NT2/D1 (cell line): ENCODE data around the gene SRRM2.

Experiments
- DNase-seq: peaks from one replicate; pipeline ENCODE4 v3.0.0-alpha.2; 2011; ENCODE audit warnings: low read depth, low spot score
- H3K27me3 ChIP-seq: 2 replicates; pipeline ENCODE4 v1.6.0; 2011; ENCODE audit warnings: mild to moderate bottlenecking; ENCODE audit not compliant: insufficient read length, insufficient read depth
- H3K36me3 ChIP-seq: 2 replicates; pipeline ENCODE4 v1.6.1; 2011; ENCODE audit warnings: mild to moderate bottlenecking, low read length, mixed read lengths; ENCODE audit not compliant: insufficient read depth, insufficient read length
- H3K4me1 ChIP-seq: 2 replicates; pipeline ENCODE4 v1.5.1; 2011; ENCODE audit not compliant: insufficient read depth, insufficient read length
- H3K4me3 ChIP-seq: 2 replicates; pipeline ENCODE4 v1.5.1; 2011; ENCODE audit warnings: low read depth; ENCODE audit not compliant: insufficient read length
- H3K9ac ChIP-seq: 2 replicates; pipeline ENCODE4 v1.6.0; 2011; ENCODE audit warnings: low read depth; ENCODE audit not compliant: insufficient read length
- H3K9me3 ChIP-seq: 2 replicates; pipeline ENCODE4 v1.5.1; 2011; ENCODE audit warnings: mild to moderate bottlenecking, low read length; ENCODE audit not compliant: insufficient read depth
- SUZ12 ChIP-seq: IDR thresholded peaks from 2 replicates; pipeline ENCODE4 v1.6.1; 2011; ENCODE audit not compliant: insufficient read length, insufficient read depth; ENCODE audit errors: extremely low read depth
- YY1 ChIP-seq: IDR thresholded peaks from 2 replicates; pipeline ENCODE4 v1.6.1; 2011; ENCODE audit not compliant: insufficient read length, insufficient read depth
- ZNF274 ChIP-seq: IDR thresholded peaks from 2 replicates; pipeline ENCODE4 v1.6.1; 2011; ENCODE audit warnings: mild to moderate bottlenecking, low read depth, low read length

Gene SRRM2

DNA sequence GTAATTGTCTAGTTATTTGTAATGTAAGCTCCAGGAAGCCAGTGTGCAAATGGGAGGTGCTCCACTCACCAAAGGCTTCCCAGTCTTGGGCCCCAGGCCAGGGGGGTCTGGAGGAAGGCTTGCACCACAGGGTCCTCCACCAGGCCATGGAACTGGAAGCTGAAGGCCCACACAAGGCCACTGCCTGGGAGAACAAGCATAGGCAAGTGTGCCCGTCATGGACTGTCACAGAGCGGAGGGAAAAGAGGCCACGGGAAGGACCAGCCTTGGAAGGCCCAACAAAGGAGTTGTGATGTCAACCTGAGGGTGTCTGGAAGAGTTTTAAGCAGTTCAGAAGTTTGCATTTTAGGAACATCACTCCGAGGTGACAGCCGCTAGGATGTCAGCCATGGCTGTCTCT, 3.0 kb upstream of the SRRM2 start:
- Histone ChIP-seq H3K9me3 (no peaks in the 10 kb centered on the region), H3K9ac (no peak overlapping the region), H3K4me3 (no peak overlapping the region), H3K27me3 (no peaks in the 10 kb centered on the region), H3K36me3 (peaks cover 25% of the 10 kb centered on the region), H3K4me1 (peaks cover 3% of the 10 kb centered on the region)
- DNase-seq = no peak
- no peak for TF ChIP-seq ZNF274
- TF ChIP-seq SUZ12 = no peak
- no peak for TF ChIP-seq YY1

DNA sequence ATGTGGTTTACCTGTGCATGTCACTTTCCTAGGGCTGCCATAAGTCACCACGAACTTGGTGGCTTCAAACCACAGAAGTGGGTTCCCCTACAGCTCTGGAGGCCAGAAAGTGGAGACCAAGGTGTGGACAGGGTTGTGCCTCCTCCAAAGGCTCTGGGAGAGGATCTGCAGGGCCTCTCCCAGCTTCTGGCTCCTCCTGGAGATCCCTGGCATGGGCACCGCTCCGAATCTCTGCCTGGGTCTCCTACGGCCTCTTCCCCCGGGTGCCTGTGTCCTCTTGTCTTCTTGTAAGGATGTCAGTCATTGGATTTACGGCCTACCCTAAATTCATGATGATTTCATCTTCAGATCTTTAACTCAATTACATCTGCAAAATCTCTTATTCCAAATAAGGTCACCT, 2.5 kb upstream of the SRRM2 start:
- no peak overlapping the region for H3K9ac ChIP-seq
- peaks cover 30% of the 10 kb centered on the region for H3K36me3 ChIP-seq
- TF ChIP-seq SUZ12 = no peak
- TF ChIP-seq ZNF274 = no peak
- no peak for TF ChIP-seq YY1
- no peak overlapping the region for H3K4me3 ChIP-seq
- no peak for DNase-seq
- no peaks in the 10 kb centered on the region for H3K27me3 ChIP-seq
- H3K4me1 ChIP-seq = peaks cover 3% of the 10 kb centered on the region
- H3K9me3 ChIP-seq = no peaks in the 10 kb centered on the region

DNA sequence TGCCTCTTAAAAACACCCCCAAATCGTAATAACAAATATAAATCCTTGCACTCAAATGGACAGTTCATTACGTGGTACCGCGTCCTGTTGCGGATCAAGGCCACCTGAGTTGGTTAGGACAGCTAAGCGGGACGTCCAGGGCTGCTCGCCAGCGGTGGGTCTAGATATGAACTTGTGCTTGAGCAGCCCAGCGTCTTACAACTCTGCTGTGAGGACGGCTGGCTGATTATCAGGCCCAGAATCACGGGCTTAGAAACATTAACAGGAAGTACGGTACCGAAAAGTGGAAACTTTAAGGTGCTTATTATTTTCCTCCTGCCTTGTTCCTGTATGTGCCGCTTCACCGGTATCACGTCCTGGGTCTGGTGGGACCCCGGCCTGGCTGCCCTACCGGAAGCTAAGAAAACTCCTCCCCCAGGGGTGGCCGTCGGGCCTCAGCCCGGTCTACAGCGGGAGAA, 832 bp upstream of the SRRM2 start:
- Histone ChIP-seq H3K9me3 (no peaks in the 10 kb centered on the region), H3K36me3 (peaks cover 46% of the 10 kb centered on the region), H3K4me3 (peak overlapping the region; percentile 98), H3K9ac (peak overlapping the region; percentile 100), H3K27me3 (no peaks in the 10 kb centered on the region), H3K4me1 (peaks cover 8% of the 10 kb centered on the region)
- TF ChIP-seq SUZ12 = no peak
- TF ChIP-seq YY1 = no peak
- no peak for TF ChIP-seq ZNF274
- DNase-seq = peak; percentile 70

DNA sequence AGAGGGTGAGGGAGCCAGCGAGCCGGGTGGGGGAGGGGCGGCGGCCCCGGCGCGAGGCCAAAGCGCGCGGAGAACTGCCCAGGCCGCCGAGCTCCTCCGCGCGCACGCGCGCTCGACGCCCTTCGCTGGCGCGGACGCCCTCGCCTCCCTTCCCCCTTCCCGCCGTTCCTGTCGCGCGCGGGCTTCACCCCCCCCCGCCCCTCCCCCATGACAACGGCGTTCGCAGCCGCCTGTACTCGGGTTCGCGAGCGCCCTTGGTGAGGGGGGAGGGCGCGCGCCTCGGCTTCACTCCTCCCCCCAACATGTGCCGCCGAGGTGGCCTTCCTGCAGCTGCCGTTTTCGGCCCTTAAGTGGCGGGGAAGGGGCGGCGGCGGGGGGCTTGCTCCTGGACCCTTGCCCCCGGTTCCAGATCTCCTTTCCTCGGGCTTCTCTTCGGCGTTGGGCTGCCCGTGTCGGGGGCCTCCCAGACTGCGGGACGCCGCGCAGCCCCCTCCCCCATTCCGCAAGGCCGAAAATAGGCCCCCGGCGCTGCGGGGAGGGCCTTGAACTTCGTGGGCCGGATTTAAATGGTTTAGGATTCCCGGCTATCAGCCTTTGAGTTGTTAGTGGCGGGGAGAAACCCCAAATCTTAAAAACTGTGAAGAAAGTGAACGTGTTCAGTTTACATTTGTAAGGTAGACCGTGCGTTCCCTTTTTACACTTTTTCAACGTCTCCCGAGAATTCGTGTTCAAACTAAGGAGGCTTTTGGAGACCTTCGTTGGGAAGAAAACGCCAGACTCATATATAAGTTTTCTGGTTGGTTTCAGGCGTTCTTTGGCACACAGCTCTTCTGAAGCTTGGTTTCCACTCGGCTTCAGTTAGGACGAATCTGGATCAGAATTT, 653 bp downstream of the SRRM2 start:
- Histone ChIP-seq H3K9ac (peak overlapping the region; percentile 100), H3K36me3 (peaks cover 61% of the 10 kb centered on the region), H3K27me3 (no peaks in the 10 kb centered on the region), H3K4me3 (peak overlapping the region; percentile 98), H3K4me1 (peaks cover 8% of the 10 kb centered on the region), H3K9me3 (no peaks in the 10 kb centered on the region)
- DNase-seq = peak; percentile 50
- TF ChIP-seq YY1 = no peak
- TF ChIP-seq SUZ12 = no peak
- no peak for TF ChIP-seq ZNF274

DNA sequence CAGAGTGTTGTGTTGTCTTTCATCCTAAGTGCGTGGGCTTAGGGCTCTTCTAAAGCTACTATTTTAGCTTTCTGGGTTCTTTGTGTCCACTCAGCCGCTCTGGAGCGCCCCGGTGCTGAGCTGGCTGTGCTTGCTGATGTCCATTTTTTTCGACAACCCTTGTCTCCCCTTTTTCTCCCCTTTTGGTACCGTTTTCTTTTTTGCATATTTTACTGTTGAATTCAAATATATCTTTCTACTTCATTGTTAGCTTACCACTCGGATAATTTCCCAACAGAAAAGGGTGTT, 1.2 kb downstream of the SRRM2 start:
- no peaks in the 10 kb centered on the region for H3K9me3 ChIP-seq
- H3K27me3 ChIP-seq = no peaks in the 10 kb centered on the region
- no peak for TF ChIP-seq ZNF274
- TF ChIP-seq YY1 = no peak
- no peak for TF ChIP-seq SUZ12
- no peak for DNase-seq
- H3K36me3 ChIP-seq = peaks cover 67% of the 10 kb centered on the region
- H3K4me1 ChIP-seq = peaks cover 8% of the 10 kb centered on the region
- peak overlapping the region; percentile 98 for H3K4me3 ChIP-seq
- peak overlapping the region; percentile 100 for H3K9ac ChIP-seq

DNA sequence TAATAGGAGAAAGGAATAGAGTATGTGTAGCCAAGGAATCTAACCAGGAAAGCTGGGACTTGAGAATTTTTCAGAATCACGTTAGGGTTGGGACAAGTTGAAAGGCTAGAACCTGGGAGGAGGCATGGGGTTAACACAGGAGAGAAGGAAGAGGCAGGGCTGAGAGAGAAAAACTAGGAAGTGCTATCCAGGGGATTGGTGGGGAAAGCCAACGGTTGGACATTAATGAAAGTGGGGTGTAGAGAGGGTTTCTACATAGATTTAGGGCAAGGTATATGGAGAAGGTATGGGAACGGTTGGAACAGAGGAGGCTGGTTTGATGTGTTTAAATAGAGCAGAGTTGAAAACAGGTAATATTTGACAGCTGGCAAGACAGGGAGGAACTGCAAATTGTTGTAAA, 2.7 kb downstream of the SRRM2 start:
- Histone ChIP-seq H3K4me3 (peak overlapping the region; percentile 12), H3K36me3 (peaks cover 67% of the 10 kb centered on the region), H3K27me3 (no peaks in the 10 kb centered on the region), H3K9me3 (no peaks in the 10 kb centered on the region; the same call in 1 of the 2 replicates), H3K4me1 (peaks cover 8% of the 10 kb centered on the region), H3K9ac (peak overlapping the region; percentile 27)
- no peak for DNase-seq
- TF ChIP-seq YY1 (no peak), SUZ12 (no peak), ZNF274 (no peak)

DNA sequence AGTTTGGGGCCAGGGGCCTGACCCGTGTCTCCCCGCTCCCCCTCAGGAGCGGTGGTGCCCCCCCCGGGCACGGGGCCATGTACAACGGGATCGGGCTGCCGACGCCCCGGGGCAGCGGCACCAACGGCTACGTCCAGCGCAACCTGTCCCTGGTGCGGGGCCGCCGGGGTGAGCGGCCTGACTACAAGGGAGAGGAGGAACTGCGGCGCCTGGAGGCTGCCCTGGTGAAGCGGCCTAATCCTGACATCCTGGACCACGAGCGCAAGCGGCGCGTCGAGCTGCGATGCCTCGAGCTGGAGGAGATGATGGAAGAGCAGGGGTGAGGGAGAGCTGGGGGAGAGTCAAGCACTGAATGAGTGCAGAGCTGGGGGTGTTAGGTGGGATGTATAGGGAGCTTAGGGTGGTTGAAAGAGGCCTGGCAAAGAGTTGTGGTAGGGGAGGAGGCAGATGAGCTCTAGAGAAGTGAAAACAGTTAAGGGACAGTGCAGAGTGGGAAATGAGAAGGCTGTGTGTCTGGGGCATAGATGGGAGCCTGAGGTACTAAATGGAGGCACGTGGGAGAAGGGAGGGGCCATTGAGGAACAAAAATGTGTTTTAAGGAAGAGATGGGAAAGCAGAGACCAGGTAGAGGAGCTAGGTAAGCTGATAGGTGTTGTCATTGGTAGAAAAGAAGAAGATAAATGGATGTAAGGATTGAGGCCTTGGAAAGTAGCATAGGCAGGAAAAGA, 4.0 kb downstream of the SRRM2 start:
- Histone ChIP-seq H3K9me3 (peaks cover 5% of the 10 kb centered on the region; the same call in 1 of the 2 replicates), H3K4me3 (no peak overlapping the region), H3K36me3 (peaks cover 80% of the 10 kb centered on the region), H3K27me3 (no peaks in the 10 kb centered on the region), H3K9ac (peak overlapping the region; percentile 36), H3K4me1 (peaks cover 8% of the 10 kb centered on the region)
- no peak for TF ChIP-seq YY1
- TF ChIP-seq SUZ12 = no peak
- TF ChIP-seq ZNF274 = no peak
- DNase-seq = no peak
